ENCODE data around the gene MIDN.
A peak's percentile ranks its signal among the peaks of the same experiment; 100 is the strongest.

MIDN gene

DNA sequence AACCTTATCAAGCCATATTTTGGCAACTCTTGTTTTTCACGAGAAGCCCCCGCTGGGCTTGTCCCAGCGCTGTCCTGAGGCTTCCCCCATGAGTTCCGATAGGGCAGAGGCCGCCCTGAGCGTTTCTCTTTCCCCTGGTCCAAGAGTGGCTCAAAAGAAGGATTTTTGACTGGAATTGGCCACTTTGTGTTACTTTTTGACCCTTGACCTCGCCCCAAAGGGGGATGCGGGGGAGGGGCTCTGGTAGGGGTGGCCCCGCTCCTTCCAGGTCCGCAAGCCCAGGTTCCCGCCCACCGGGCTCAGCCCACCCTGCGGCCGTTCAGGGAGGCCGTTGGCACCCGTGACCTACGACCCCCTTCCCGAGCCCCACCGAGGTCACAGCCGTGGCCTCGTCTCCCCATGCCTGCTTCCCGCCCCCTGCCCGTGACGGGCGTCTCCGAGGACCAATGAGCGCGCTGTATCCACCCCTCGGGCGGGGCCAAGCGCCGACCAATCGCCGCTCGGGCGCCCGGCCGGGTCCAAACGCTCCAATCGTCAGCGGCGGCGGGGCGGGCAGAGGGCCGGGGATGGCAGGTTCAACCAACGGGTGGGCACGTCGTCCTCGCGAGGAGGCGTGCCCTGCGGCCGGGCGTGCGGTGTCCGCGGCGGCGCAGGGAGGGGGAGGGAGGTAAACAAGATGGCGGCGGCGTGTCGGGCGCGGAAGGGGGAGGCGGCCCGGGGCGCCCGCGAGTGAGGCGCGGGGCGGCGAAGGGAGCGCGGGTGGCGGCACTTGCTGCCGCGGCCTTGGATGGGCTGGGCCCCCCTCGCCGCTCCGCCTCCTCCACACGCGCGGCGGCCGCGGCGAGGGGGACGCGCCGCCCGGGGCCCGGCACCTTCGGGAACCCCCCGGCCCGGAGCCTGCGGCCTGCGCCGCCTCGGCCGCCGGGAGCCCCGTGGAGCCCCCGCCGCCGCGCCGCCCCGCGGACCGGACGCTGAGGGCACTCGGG, 43.0 kb upstream of the MIDN start, which contains the start of gene STK11 (continued):
- TF ChIP-seq AEBP2 (tag by site-specific recombination; IDR thresholded peaks at IDR 0.05; ENCODE audit: borderline replicate concordance) (no peak), ZNF776 (tag by site-specific recombination; IDR thresholded peaks at IDR 0.05; ENCODE audit: borderline replicate concordance) (no peak), ZNF138 (tag by site-specific recombination; IDR thresholded peaks at IDR 0.05; ENCODE audit: borderline replicate concordance) (no peak), ZNF248 (tag by site-specific recombination; IDR thresholded peaks at IDR 0.05) (no peak), PRDM1 (tag by site-specific recombination; IDR thresholded peaks at IDR 0.05) (no peak), ZBTB10 (tag by site-specific recombination; IDR thresholded peaks at IDR 0.05) (peak; percentile 99), SETDB1 (IDR thresholded peaks at IDR 0.05; ENCODE audit: insufficient read length, low read length) (no peak), ZNF366 (tag by site-specific recombination; conservative IDR thresholded peaks at IDR 0.05) (no peak), ZNF426 (tag by site-specific recombination; IDR thresholded peaks at IDR 0.05) (no peak), ZNF658 (tag by site-specific recombination; IDR thresholded peaks at IDR 0.05) (no peak), ZSCAN23 (tag by site-specific recombination; IDR thresholded peaks at IDR 0.05) (0 out of 2 replicates have a peak, but pooled peaks have one; percentile 56), RBAK (tag by site-specific recombination; IDR thresholded peaks at IDR 0.05) (no peak), ZNF202 (tag by site-specific recombination; IDR thresholded peaks at IDR 0.05; ENCODE audit: borderline replicate concordance) (no peak), TCF7L2 (IDR thresholded peaks at IDR 0.05; ENCODE audit: borderline replicate concordance, low read depth, low read length) (no peak), GLIS2 (tag by site-specific recombination; IDR thresholded peaks at IDR 0.05) (peak; percentile 84), YY2 (tag by site-specific recombination; IDR thresholded peaks at IDR 0.05) (0 out of 2 replicates have a peak, but pooled peaks have one; percentile 45), WT1 (tag by site-specific recombination; IDR thresholded peaks at IDR 0.05) (no peak), ZNF777 (tag by site-specific recombination; IDR thresholded peaks at IDR 0.05; ENCODE audit: borderline replicate concordance) (no peak), PATZ1 (tag by site-specific recombination; IDR thresholded peaks at IDR 0.05) (peak; percentile 96), SP7 (tag by site-specific recombination; IDR thresholded peaks at IDR 0.05) (peak; percentile 73)
- TF ChIP-seq, protein P1, sequence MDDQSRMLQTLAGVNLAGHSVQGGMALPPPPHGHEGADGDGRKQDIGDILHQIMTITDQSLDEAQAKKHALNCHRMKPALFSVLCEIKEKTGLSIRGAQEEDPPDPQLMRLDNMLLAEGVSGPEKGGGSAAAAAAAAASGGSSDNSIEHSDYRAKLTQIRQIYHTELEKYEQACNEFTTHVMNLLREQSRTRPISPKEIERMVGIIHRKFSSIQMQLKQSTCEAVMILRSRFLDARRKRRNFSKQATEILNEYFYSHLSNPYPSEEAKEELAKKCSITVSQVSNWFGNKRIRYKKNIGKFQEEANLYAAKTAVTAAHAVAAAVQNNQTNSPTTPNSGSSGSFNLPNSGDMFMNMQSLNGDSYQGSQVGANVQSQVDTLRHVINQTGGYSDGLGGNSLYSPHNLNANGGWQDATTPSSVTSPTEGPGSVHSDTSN (CRISPR knock-in tag; IDR thresholded peaks at IDR 0.05): peak; percentile 94
- TF ChIP-seq, protein P2, sequence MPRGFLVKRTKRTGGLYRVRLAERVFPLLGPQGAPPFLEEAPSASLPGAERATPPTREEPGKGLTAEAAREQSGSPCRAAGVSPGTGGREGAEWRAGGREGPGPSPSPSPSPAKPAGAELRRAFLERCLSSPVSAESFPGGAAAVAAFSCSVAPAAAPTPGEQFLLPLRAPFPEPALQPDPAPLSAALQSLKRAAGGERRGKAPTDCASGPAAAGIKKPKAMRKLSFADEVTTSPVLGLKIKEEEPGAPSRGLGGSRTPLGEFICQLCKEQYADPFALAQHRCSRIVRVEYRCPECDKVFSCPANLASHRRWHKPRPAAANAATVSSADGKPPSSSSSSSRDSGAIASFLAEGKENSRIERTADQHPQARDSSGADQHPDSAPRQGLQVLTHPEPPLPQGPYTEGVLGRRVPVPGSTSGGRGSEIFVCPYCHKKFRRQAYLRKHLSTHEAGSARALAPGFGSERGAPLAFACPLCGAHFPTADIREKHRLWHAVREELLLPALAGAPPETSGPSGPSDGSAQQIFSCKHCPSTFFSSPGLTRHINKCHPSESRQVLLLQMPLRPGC (tag by site-specific recombination; IDR thresholded peaks at IDR 0.05): peak; percentile 50
- TF ChIP-seq, protein P3, sequence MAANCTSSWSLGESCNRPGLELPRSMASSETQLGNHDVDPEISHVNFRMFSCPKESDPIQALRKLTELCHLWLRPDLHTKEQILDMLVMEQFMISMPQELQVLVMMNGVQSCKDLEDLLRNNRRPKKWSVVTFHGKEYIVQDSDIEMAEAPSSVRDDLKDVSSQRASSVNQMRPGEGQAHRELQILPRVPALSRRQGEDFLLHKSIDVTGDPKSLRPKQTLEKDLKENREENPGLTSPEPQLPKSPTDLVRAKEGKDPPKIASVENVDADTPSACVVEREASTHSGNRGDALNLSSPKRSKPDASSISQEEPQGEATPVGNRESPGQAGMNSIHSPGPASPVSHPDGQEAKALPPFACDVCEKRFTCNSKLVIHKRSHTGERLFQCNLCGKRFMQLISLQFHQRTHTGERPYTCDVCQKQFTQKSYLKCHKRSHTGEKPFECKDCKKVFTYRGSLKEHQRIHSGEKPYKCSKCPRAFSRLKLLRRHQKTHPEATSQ (tag by site-specific recombination; IDR thresholded peaks at IDR 0.05): 0 out of 2 replicates have a peak, but pooled peaks have one; percentile 24
- TF ChIP-seq, protein P4, sequence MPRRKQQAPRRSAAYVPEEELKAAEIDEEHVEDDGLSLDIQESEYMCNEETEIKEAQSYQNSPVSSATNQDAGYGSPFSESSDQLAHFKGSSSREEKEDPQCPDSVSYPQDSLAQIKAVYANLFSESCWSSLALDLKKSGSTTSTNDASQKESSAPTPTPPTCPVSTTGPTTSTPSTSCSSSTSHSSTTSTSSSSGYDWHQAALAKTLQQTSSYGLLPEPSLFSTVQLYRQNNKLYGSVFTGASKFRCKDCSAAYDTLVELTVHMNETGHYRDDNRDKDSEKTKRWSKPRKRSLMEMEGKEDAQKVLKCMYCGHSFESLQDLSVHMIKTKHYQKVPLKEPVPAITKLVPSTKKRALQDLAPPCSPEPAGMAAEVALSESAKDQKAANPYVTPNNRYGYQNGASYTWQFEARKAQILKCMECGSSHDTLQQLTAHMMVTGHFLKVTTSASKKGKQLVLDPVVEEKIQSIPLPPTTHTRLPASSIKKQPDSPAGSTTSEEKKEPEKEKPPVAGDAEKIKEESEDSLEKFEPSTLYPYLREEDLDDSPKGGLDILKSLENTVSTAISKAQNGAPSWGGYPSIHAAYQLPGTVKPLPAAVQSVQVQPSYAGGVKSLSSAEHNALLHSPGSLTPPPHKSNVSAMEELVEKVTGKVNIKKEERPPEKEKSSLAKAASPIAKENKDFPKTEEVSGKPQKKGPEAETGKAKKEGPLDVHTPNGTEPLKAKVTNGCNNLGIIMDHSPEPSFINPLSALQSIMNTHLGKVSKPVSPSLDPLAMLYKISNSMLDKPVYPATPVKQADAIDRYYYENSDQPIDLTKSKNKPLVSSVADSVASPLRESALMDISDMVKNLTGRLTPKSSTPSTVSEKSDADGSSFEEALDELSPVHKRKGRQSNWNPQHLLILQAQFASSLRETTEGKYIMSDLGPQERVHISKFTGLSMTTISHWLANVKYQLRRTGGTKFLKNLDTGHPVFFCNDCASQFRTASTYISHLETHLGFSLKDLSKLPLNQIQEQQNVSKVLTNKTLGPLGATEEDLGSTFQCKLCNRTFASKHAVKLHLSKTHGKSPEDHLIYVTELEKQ (tag by site-specific recombination; IDR thresholded peaks at IDR 0.05; ENCODE audit: borderline replicate concordance): no peak
